ENCODE data around the gene MAGIX.

DNA sequence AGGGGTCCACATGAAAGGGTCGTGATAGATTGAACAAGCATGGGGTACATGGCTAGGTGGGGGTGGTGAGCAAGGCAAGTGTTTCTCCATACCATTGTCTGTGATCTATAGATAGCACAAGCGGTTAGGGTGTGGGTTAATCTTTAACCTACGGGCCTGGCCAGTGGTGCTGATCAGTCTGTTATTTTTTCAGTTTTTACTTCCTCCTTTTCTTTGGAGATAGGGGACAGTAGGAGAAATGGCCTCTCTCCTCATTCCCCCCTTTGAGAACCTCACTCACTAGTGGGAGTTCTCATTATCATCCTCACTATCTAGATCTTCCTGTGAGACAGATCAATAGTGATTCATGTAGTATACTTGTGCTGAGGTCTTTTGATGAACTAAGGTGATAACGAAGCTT is 22.8 kb upstream of the MAGIX start:
- TF ChIP-seq, protein P1, sequence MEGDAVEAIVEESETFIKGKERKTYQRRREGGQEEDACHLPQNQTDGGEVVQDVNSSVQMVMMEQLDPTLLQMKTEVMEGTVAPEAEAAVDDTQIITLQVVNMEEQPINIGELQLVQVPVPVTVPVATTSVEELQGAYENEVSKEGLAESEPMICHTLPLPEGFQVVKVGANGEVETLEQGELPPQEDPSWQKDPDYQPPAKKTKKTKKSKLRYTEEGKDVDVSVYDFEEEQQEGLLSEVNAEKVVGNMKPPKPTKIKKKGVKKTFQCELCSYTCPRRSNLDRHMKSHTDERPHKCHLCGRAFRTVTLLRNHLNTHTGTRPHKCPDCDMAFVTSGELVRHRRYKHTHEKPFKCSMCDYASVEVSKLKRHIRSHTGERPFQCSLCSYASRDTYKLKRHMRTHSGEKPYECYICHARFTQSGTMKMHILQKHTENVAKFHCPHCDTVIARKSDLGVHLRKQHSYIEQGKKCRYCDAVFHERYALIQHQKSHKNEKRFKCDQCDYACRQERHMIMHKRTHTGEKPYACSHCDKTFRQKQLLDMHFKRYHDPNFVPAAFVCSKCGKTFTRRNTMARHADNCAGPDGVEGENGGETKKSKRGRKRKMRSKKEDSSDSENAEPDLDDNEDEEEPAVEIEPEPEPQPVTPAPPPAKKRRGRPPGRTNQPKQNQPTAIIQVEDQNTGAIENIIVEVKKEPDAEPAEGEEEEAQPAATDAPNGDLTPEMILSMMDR (IDR thresholded peaks at IDR 0.05; ENCODE audit: poor library complexity), result no peak
- TF ChIP-seq EZH2 (IDR thresholded peaks at IDR 0.05; ENCODE audit: borderline replicate concordance), result no peak
- no peak for TF ChIP-seq EZH2phosphoT487 (IDR thresholded peaks at IDR 0.05; ENCODE audit: low read depth, severe bottlenecking, unreplicated experiment)

All from hepatocyte (in vitro differentiated cells).